Smooth muscle cell (in vitro differentiated cells): ENCODE data around the gene EVA1B. TPM values are rescaled to one million over a fixed set of nuclear protein-coding genes. Genes with fewer than 3 reads are reported as not detected.

ENCODE experiments used
- DNase-seq: peaks from one replicate; lab custom pipeline; 2025; ENCODE audit not compliant: unreplicated experiment; lab: John Stamatoyannopoulos, UW
- H2AFZ ChIP-seq: fragments of 200-600 bp; sonication (generic); 2 replicates; pipeline ENCODE4 v1.6.0; 2016; ENCODE audit warnings: antibody characterized with exemption, low read depth, mild to moderate bottlenecking
- H3F3A ChIP-seq: fragments of 200-600 bp; sonication (generic); 2 replicates; pipeline ENCODE4 v1.6.0; 2017; ENCODE audit warnings: antibody characterized with exemption, low read depth
- H3K27ac ChIP-seq: fragments of 200-600 bp; sonication (generic); 2 replicates; pipeline ENCODE4 v1.5.1; 2016; ENCODE audit warnings: low read depth, mild to moderate bottlenecking
- H3K27me3 ChIP-seq: fragments of 200-600 bp; sonication (generic); 2 replicates; pipeline ENCODE4 v1.6.1; 2016; ENCODE audit warnings: low read depth, mild to moderate bottlenecking
- H3K36me3 ChIP-seq: fragments of 200-600 bp; sonication (generic); 2 replicates; pipeline ENCODE4 v1.5.1; 2016; ENCODE audit warnings: low read depth
- H3K4me1 ChIP-seq: fragments of 200-600 bp; sonication (generic); 2 replicates; pipeline ENCODE4 v1.5.1; 2016; ENCODE audit warnings: low read depth
- H3K4me2 ChIP-seq: fragments of 200-600 bp; sonication (generic); 2 replicates; pipeline ENCODE4 v1.6.0; 2016; ENCODE audit warnings: mild to moderate bottlenecking
- H3K4me3 ChIP-seq: fragments of 200-600 bp; sonication (generic); 2 replicates; pipeline ENCODE4 v1.5.1; 2016; ENCODE audit warnings: mild to moderate bottlenecking
- H3K79me2 ChIP-seq: fragments of 200-600 bp; sonication (generic); 2 replicates; pipeline ENCODE4 v1.6.0; 2016; ENCODE audit warnings: low read depth, mild to moderate bottlenecking
- H3K9ac ChIP-seq: fragments of 200-600 bp; sonication (generic); 2 replicates; pipeline ENCODE4 v1.6.0; 2016; ENCODE audit warnings: low read depth
- H3K9me3 ChIP-seq: fragments of 200-600 bp; sonication (generic); replicated peaks from 2 replicates; pipeline ENCODE4 v1.5.1; 2016; ENCODE audit warnings: low read depth
- H4K20me1 ChIP-seq: fragments of 200-600 bp; sonication (generic); 2 replicates; pipeline ENCODE4 v1.6.0; 2016; ENCODE audit warnings: low read depth
- WGBS: methylation state at CpG from one replicate; pipeline ENCODE4 v1.1.7; 2016; ENCODE audit warnings: low lambda C conversion rate; 5-methylcytosine and 5-hydroxymethylcytosine counted together
- polyA plus RNA-seq: library from polyadenylated mRNA; unstranded; fragments of >200 nt; fragmentation: Nextera tagmentation; extraction: Ambion mirVana; gene quantifications from 2 replicates; pipeline ENCODE4 v1.2.1, GENCODE V29; 2016
- total RNA-seq: library from RNA; depleted of rRNA; stranded (reverse); fragments of >200 nt; gene quantifications from 2 replicates; pipeline ENCODE4 v1.2.3, GENCODE V29; 2014
- TF ChIP-seq, protein P1 (sequence below): fragments of 200-600 bp; sonication (generic); IDR thresholded peaks from 2 replicates; pipeline ENCODE4 v1.5.1; 2017; ENCODE audit warnings: borderline replicate concordance, mild to moderate bottlenecking, antibody characterized with exemption; ENCODE audit not compliant: insufficient read depth, poor library complexity, severe bottlenecking

EVA1B gene
- total and polyA plus RNA-seq, 2 experiments from 2014 or later = 88.7 to 164 TPM

DNA sequence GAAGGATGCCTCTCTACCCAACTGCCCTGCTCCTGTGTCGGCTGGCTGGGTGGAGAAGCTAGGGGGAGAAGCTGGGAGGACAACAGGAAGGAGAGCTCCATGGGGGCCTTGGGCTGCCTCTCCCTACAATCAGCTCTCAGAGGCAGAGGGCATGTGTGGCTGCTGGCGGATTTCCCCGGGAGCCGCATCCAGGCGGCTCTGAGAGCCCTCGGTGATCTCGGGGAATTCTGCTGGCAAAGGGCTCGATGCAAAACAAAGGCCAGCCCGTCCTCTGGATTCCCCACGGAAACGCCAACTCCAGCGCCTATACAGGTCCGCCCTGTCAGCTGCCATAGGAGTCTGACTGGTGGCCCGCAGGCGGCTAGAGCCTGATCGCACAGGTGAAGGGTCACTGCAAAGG, 26.4 kb upstream of the EVA1B start:
- H2AFZ ChIP-seq = no peak overlapping the region
- H3K4me3 ChIP-seq = no peak overlapping the region
- WGBS = 91% methylated on average over 16 of the region's 16 CpGs
- no peaks in the 10 kb centered on the region for H3K9me3 ChIP-seq
- H3K36me3 ChIP-seq = no peaks in the 10 kb centered on the region
- H3K4me2 ChIP-seq = peak overlapping the region; percentile 83
- H3F3A ChIP-seq = peaks cover 19% of the 10 kb centered on the region
- TF ChIP-seq, protein P1, sequence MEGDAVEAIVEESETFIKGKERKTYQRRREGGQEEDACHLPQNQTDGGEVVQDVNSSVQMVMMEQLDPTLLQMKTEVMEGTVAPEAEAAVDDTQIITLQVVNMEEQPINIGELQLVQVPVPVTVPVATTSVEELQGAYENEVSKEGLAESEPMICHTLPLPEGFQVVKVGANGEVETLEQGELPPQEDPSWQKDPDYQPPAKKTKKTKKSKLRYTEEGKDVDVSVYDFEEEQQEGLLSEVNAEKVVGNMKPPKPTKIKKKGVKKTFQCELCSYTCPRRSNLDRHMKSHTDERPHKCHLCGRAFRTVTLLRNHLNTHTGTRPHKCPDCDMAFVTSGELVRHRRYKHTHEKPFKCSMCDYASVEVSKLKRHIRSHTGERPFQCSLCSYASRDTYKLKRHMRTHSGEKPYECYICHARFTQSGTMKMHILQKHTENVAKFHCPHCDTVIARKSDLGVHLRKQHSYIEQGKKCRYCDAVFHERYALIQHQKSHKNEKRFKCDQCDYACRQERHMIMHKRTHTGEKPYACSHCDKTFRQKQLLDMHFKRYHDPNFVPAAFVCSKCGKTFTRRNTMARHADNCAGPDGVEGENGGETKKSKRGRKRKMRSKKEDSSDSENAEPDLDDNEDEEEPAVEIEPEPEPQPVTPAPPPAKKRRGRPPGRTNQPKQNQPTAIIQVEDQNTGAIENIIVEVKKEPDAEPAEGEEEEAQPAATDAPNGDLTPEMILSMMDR = no peak
- peak overlapping the region; percentile 96 for H3K9ac ChIP-seq
- H3K79me2 ChIP-seq = peaks cover 3% of the 10 kb centered on the region
- peak overlapping the region; percentile 100 for H3K27ac ChIP-seq
- DNase-seq = no peak
- no peaks in the 10 kb centered on the region for H4K20me1 ChIP-seq
- peaks cover 30% of the 10 kb centered on the region for H3K4me1 ChIP-seq
- H3K27me3 ChIP-seq = no peaks in the 10 kb centered on the region

DNA sequence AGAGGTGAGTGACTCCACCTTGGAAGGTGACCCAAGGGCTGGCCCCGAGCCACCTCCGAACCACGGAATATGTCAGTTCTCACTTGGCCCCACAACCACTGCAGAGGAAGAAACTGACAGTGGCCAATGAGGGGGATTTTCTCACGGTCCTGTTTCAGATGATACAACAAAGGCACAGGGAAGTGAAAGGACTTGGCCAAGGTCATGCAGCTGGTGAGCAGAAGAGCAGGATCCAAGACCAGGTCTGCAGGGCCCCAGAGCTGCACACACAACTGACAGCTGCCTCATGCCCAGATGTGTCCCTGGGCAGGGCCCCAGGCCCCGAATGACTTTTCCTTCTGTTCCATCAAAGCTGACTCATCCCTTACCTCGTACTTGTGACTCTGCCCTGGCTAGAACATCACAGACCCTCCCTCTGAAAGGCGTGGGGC, 25.8 kb upstream of the EVA1B start:
- no peaks in the 10 kb centered on the region for H4K20me1 ChIP-seq
- no peaks in the 10 kb centered on the region for H3K27me3 ChIP-seq
- WGBS = 63% methylated on average over 7 of the region's 7 CpGs
- TF ChIP-seq, protein P1 = no peak
- H3K4me1 ChIP-seq = peaks cover 30% of the 10 kb centered on the region
- H2AFZ ChIP-seq = no peak overlapping the region
- peaks cover 19% of the 10 kb centered on the region for H3F3A ChIP-seq
- DNase-seq = no peak
- no peaks in the 10 kb centered on the region for H3K36me3 ChIP-seq
- no peaks in the 10 kb centered on the region for H3K9me3 ChIP-seq
- H3K9ac ChIP-seq = no peak overlapping the region
- no peak overlapping the region for H3K4me3 ChIP-seq
- peaks cover 3% of the 10 kb centered on the region for H3K79me2 ChIP-seq
- peak overlapping the region; percentile 83 for H3K4me2 ChIP-seq
- peak overlapping the region; percentile 100 for H3K27ac ChIP-seq

DNA sequence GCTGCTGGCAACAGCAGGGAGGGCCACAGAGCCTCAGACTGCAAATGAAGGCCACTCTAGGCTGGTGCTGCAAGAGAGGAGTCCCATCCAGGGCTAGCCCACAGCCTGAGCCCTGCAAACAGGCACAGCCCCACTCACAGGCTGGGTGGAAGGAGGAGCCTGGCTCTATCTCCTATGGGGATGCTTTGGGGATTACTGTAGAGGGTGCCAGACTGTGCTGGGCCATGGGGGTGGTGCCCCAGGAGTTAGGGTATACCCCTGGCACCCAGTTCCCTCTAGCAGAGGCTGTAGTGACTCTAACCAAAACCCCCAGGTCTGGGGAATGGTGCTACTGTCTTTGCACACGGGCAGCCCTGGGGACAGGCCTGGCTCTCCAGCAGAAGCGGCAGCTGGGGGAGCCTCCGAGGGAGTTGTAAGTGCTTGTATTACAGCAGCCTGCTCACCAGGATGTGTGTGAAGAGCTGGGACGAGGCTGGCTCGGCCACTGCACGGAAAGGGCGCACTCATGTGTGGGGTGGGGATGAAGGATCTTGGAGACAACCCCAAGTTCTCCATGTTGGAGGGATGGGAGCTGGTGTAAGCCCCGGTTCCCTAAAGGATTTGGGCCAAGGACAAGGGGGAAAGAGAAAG, 23.4 kb upstream of the EVA1B start:
- Histone ChIP-seq H2AFZ (no peak overlapping the region), H3K4me3 (no peak overlapping the region), H4K20me1 (no peaks in the 10 kb centered on the region), H3K27ac (peak overlapping the region; percentile 100), H3K27me3 (no peaks in the 10 kb centered on the region), H3F3A (peaks cover 14% of the 10 kb centered on the region), H3K79me2 (peaks cover 3% of the 10 kb centered on the region), H3K36me3 (no peaks in the 10 kb centered on the region), H3K4me2 (peak overlapping the region; percentile 68), H3K4me1 (peaks cover 21% of the 10 kb centered on the region), H3K9ac (peak overlapping the region; percentile 16), H3K9me3 (no peaks in the 10 kb centered on the region)
- peak; percentile 10 for DNase-seq
- WGBS = 61% methylated on average over 8 of the region's 8 CpGs
- TF ChIP-seq, protein P1 = no peak

DNA sequence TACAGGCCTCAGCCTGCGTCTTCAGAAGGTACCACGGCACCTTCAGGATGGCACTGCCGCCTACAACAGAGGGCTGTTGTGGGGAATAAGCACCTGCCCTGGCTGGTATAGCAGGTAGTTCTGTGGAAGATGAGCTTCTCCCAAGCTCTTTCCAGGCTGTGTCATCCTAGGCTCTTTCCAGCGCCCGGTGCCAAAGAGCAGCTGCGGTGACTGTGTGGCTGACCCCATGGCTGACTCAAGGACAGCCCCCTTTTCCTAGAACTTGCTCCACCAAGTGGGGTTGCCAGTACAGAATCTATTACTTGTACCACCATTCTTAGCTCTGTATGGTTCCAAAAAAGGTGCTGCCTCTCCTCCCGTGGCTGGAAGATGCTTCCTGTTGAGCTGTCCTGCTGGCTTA, 21.9 kb upstream of the EVA1B start:
- H3K79me2 ChIP-seq = peaks cover 3% of the 10 kb centered on the region
- WGBS = 95% methylated on average over 7 of the region's 7 CpGs
- peaks cover 10% of the 10 kb centered on the region for H3F3A ChIP-seq
- H3K4me3 ChIP-seq = no peak overlapping the region
- no peak overlapping the region for H3K9ac ChIP-seq
- H3K4me1 ChIP-seq = peaks cover 6% of the 10 kb centered on the region
- no peaks in the 10 kb centered on the region for H3K36me3 ChIP-seq
- no peak overlapping the region for H3K4me2 ChIP-seq
- no peak overlapping the region for H2AFZ ChIP-seq
- no peak overlapping the region for H3K27ac ChIP-seq
- H3K9me3 ChIP-seq = no peaks in the 10 kb centered on the region
- H4K20me1 ChIP-seq = no peaks in the 10 kb centered on the region
- TF ChIP-seq, protein P1 = no peak
- no peak for DNase-seq
- H3K27me3 ChIP-seq = no peaks in the 10 kb centered on the region
